HT-29 (cell line): Measurements from ENCODE around the gene LDAH. TPM values are rescaled to one million over a fixed set of nuclear protein-coding genes. Genes with fewer than 3 reads are reported as not detected.
"Not testable (repeated sequence)": the region's sequence is repeated elsewhere in the genome, so short reads cannot be mapped to it uniquely, and the experiment has no call there.

Source experiments
- DNase-seq: peaks from one replicate; pipeline ENCODE4 v3.0.0-alpha.2; 2015; ENCODE audit warnings: low spot score
- total RNA-seq: library from RNA; depleted of rRNA; stranded (reverse); fragments of >200 nt; shearing (Covaris generic); gene quantifications from 2 replicates; pipeline ENCODE4 v1.2.3, GENCODE V29; 2014; rRNA removed

Gene LDAH
- total RNA-seq, result 7.4 and 14.4 TPM in 2 replicates

GRCh38 chr2:20822535-20823490, at the start of gene LDAH:
LDAH (minus strand) TSS chr2:20823101; CDS start chr2:20801463, 21,638 bp downstream.
- DNase-seq, result peak; percentile 91

- DNase-seq, result no peak
These were observed 45.5 kb upstream of the LDAH start for GRCh38 chr2:20868377-20868776.

DNA sequence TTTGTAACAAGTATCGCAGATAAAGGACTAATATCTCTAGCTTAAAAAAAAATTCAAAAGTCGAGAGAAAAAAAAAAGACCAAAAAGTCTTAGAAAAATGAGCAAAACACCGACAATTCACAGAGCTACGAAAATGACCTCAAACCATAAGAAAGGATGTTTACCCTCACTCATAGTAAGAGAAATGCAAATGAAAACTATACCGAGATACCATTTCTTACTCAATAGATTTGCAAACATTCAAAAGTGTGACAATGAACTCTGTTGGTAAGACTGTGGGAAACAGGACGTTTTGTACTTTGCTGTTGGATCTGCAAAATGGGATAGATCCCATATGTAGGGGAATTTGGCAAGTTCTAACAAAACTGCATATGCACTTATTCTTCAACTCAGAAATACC, 39.9 kb upstream of the LDAH start:
- DNase-seq, result no peak

- no peak for DNase-seq
These were observed 32.6 kb upstream of the LDAH start for GRCh38 chr2:20855456-20855855.

GRCh38 chr2:20852670-20853069, 29.8 kb upstream of the LDAH start:
- DNase-seq, result no peak

DNA sequence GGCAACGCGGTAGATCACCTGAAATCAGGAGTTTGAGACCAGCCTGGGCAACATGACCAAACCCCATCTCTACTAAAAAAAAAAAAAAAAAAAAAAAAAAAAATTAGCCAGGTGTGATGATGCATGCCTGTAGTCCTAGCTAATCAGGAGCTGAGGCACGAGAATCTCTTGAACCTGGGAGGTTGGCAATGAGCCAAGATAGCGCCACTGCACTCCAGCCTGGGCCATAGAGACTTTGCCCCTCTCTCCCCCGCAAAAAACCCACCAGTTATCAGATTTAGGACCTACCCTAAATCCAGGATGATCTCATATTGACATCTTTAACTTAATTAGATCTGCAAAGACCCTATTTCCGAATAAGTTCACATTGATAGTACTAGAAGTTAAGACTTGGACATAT, 29.2 kb upstream of the LDAH start:
- DNase-seq, result no peak

- DNase-seq, result no peak
These were observed 21.3 kb upstream of the LDAH start for GRCh38 chr2:20844246-20844645.

- no peak for DNase-seq
These were observed 16.2 kb upstream of the LDAH start for GRCh38 chr2:20839052-20839451.

DNA sequence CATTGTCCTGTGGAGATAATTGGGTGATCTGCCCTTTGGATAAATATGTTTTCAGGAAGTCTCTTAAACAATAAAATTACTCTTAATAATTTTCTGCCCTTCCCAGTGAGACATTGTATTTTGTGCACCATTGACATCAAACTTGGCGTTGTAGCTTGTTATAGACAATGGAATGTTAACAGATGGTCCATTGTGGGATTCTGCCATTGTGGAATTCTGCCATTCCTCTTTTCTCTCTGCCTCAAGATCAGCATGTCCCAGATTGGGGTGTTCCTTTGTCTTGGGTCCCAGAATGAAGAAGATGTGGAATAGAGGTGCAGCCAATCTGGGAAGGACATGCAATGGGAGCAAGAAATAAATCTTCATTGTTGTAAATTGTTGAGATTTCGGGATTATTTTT, 15.1 kb upstream of the LDAH start:
- DNase-seq, result no peak

- DNase-seq, result no peak
These were observed 13.6 kb upstream of the LDAH start for GRCh38 chr2:20836521-20836920.

DNA sequence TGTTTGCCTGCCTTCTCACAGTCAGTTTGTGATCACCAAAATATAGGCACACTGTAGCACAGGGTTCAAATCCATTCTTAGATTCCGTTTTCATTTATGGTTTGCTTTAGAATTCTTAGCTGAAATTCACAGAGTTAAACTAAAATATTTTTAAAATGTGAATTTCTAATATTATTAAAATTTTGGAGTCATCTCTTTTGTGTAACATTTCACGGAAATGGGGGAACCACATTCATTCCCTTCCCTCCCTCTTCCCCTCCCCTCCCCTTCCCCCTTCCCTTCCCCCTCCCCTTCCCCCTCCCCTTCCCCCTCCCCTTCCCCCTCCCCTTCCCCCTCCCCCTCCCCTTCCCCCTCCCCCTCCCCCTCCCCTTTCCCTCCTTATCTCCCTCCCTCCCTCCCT, 11.4 kb upstream of the LDAH start:
- no peak for DNase-seq

DNA sequence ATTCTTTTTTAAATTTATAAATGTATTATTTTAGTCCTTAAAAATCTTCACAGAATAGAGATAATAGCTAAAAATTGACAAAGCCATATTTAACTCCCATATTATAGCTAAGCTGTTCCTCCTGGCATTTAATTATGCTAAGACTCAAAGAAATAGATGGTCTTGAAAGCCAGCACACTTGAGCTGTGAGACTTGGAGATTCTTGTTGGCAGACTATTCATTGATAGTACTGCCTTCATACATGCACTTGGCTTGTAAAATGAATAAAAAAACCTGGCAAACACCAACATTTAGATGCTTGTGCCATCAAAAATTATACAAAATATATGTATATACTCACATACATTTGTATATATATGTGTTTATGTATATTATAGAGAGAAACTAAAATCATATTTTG, 9.7 kb upstream of the LDAH start:
- no peak for DNase-seq

GRCh38 chr2:20829861-20830260, 7.0 kb upstream of the LDAH start:
- no peak for DNase-seq

GRCh38 chr2:20823917-20824316, 1.0 kb upstream of the LDAH start:
- no peak for DNase-seq

DNA sequence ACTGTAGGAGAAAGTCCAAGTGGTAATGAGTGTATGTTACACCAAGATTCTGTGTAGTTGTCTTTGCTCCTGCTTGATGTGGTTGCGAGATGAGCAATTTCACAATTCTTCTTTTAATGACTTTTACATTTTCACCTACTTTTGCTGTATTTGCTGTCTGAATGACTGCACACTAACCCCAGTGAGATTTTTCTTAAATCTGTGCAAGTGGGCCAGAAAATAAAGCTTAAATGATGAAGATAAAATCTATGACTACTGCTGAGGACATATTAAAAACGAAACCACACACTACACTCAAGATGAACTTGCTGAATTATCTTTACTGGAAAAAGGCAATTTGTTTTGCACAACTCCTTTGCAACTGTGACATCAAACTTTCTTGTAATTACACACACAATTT, 4.1 kb downstream of the LDAH start:
- no peak for DNase-seq

GRCh38 chr2:20815216-20815615, 7.7 kb downstream of the LDAH start:
- no peak for DNase-seq

DNA sequence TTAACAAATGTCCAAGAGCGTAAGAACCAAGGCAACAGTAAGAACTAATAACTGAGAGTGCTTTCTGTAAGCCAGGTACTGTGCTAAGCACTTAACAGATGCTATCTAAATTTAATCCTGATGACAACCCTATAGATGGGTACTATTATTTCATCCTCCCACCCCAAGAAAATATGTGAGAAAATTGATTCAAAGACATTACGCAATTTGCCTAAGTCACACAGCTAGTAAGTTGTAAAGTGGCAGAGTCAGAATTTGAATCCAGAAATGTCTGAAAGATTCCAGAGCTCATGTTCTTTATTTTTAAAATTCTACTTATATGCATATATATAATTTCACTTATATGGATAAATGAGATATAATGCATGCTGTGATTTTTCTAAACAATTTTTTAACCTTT, 10.1 kb downstream of the LDAH start:
- no peak for DNase-seq

- no peak for DNase-seq
These were observed 16.6 kb downstream of the LDAH start for GRCh38 chr2:20806286-20806685.

DNA sequence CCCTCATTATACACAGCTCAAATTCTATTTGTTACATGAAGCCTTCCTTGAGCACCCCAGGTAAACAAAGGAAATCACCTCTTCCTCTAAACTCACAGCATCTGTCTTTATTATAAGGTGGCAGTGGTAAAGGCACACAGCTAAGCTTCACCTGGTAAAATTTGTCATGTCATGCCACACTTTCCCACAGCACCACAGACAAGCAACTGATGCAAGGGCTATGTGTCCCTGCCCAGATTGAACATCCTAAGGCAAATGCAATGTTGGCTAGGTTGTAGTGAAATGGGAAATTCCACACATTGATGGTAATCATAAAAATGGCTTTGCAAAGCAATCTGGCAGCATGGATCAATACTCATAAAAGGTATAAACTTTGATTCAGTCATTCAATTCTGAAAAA, 18.9 kb downstream of the LDAH start:
- DNase-seq, result no peak

GRCh38 chr2:20803226-20803682, 19.6 kb downstream of the LDAH start:
- DNase-seq, result no peak

- no peak for DNase-seq
These were observed 25.8 kb downstream of the LDAH start for GRCh38 chr2:20797096-20797495.

DNA sequence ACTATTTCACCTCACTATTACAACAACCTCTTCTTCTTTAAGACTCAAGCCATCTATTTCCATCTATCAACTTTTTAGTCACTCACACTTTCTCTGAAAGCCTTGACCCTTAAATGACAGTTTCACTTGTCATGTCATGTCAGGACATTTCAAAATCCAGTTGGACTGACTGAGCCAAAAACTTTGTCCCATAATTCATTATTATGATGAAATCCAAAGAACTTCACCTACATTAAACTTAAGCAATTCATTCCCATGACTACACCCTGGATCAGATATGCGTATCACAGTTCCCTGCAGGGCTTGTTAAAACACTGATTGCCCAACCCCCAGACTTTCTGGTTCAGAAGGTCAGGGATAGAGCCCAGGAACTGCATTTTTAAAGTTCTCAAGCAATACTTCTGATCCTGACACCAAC, 26.5 kb downstream of the LDAH start:
- peak; percentile 23 for DNase-seq

DNA sequence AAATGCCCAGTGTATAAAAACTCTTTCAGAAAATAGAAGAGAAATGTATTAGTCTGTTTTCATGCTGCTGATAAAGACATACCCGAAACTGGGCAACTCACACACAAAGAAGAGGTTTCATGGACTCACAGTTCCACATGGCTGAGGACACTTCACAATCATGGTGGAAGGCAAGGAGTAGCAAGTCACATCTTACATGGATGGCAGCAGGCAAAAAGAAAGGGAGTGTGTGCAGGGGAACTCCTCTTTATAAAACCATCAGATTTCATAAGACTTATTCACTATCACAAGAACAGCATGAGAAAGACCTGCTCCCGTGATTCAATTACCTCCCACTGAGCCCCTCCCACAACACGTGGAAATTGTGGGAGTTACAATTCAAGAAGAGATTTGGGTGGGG, 29.0 kb downstream of the LDAH start:
- not testable (repeated sequence) for DNase-seq
